GM19023 (cell line): ENCODE measurements around the gene ICAM3.
"Not testable (repeated sequence)": the region's sequence is repeated elsewhere in the genome, so short reads cannot be mapped to it uniquely, and the experiment has no call there.

Experiments used
- ATAC-seq: cut with Tn5 transposase; IDR thresholded peaks from one replicate; pipeline ENCODE4 v1.9.1; 2021; ENCODE audit warnings: mild to moderate bottlenecking, moderate library complexity; ENCODE audit not compliant: unreplicated experiment

The ICAM3 gene, protein sequence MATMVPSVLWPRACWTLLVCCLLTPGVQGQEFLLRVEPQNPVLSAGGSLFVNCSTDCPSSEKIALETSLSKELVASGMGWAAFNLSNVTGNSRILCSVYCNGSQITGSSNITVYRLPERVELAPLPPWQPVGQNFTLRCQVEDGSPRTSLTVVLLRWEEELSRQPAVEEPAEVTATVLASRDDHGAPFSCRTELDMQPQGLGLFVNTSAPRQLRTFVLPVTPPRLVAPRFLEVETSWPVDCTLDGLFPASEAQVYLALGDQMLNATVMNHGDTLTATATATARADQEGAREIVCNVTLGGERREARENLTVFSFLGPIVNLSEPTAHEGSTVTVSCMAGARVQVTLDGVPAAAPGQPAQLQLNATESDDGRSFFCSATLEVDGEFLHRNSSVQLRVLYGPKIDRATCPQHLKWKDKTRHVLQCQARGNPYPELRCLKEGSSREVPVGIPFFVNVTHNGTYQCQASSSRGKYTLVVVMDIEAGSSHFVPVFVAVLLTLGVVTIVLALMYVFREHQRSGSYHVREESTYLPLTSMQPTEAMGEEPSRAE

DNA sequence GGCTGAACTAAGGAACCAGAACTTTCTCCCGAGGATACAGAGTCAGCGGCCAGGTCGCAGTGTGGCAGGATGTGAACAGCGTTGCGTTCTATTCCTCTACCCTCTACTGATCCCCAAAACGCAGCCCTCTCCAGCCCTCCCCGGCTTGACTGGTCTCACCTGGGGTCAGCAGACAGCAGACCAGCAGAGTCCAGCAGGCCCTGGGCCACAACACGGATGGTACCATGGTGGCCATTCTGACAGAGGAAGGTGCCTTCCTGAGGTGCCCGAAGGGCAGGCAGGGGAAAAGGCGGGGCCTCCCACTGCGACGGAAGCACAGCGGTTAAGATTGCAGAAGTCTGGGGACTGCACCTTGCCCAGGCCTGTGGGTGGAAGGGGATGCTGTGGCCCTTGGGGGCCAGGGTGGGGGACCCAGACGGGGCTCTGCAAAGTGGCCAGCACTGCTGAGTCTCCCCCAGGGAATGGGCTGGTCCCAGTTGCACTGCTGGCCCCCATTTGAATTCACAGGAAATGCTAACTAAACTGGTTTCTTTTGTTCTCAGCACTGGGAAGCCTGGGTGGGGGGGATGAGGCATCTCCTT, at the start of gene ICAM3:
Gene ICAM3, minus strand, starts transcription at position 245 of the 581 bp plus-strand sequence. Its CDS starts 10 bp downstream, at position 235.
- no peak for ATAC-seq

DNA sequence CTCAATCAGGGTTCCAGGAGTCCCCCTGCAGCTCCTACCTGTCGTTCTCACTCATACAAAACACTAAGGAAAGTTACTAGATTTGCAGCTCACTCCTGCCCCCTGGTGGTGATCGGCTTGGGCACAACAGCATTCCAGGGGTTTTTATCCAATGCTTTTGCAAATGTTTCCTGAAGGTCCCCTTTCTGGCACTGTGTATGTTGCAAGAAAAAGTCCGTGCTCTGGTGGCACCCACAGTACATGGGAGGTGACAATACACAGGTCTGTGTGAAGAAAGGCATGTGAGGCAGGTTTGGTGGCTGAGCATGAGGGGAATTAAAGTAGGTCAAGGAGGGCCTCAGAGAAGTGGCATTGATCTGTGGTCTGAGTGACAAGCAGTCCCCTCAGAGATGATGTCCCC, 49.5 kb upstream of the ICAM3 start:
- ATAC-seq: no peak

DNA sequence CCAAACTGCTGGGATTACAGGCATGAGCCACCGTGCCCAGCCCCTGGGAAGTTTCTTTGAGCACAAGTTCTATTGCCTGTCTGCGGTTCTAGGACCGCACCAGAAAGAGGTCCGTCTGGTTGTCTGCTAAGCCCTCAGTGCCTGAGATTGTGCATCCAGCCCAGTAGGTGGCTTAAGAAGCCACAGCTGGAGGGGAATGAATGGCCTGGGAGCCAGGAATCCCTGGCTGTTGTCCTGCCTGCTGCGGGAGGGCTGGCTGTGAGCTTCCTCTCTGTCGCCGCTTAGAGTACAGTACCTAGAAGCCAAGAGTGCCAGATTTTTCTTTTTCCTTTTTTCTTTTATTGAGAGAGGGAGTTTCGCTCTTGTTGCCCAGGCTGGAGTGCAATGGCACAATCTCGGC, 45.2 kb upstream of the ICAM3 start:
- ATAC-seq: no peak

DNA sequence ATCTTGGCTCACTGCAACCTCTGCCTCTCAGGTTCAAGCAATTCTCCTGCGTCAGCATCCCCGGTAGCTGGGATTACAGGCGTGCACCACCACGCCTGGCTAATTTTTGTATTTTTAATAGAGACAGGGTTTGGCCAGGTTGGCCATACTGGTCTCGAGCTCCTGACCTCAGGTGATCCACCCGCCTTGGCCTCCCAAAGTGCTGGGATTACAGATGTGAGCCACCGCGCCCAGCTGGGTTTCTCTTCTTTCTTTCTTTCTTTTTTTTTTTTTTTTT, 43.7 kb upstream of the ICAM3 start:
- not testable (repeated sequence) for ATAC-seq

DNA sequence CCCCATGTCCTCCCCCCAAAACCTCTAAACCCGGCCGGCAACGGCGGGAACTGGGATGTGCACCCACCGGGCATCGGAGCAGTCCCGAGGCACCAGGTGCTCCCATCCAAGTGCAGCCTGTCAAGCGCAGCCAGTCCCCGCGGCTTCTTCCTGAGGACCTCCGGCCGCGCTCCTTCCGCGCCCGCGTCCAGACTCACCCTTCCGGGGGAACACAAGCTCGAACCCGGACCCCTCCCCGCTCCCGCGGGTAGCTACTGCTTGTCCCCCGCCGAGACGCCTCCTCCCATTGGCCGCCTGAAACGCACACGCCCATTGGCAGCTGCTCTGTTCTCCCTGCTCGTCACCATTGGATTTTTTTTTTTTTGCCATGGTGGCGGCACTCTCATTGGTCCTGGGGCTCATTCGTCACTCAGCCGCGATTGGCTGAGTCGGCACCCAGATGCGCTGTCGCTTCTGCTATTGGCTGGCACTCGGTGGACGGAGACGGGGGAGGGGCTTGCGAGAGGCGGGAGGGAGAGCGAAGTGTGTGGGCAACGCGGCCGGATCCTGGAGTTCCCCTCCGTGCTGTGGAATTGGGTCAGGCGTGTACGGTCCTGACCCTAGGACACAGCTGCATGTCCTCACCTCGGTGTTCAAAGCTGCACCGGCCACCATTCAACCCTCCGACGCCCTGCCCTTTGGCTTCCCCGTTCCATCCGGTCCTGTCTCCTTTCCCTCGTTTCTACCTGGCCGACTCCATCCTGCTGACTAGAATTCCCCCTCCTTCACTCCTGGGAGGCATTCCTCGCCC, 41.1 kb upstream of the ICAM3 start, which contains the start of gene TYK2:
Gene TYK2, minus strand, starts transcription at position 260 of the 790 bp plus-strand sequence. CDS start 2,166 bp downstream, outside the sequence.
- ATAC-seq: peak; percentile 91

DNA sequence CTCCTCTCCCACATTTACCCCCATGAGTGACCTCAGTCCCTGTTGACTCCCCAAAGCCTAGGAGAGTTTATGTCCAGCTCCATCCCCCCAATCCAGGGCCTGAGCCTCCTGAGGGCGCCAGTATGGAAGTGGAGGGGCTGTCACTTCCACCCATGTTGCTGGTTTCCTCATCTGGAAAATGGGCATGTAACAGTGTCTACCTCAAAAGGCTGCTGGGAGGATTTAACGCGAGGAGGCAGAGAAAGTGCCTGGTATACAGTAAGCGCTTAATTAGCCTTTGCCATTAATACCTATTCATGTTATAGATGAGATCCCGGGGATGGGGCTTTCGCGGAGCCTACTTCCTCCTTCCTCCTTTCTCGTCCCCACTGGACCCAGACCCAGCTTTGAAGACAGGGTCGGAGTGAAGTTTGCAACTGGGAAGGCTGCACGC, 40.5 kb upstream of the ICAM3 start:
- no peak for ATAC-seq

DNA sequence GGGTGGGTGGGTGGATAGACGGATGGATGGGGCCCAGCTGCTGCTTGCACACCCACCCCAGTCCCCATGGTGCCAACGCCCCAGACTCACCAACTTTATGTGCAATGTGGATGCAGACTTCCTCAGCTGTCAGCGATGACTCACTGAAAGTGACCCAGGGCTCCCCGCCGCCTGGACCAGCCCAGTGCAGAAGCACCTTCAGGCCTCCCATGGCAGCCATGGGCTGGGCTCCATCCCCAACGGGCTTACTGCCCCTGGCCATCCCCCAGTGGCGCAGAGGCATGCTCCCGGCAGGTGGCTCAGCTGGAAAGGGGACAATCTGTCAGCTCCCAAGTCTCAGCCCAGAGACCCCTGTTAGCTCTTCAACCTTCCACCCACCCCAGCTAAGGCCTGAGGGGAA, 38.7 kb upstream of the ICAM3 start:
- no peak for ATAC-seq

DNA sequence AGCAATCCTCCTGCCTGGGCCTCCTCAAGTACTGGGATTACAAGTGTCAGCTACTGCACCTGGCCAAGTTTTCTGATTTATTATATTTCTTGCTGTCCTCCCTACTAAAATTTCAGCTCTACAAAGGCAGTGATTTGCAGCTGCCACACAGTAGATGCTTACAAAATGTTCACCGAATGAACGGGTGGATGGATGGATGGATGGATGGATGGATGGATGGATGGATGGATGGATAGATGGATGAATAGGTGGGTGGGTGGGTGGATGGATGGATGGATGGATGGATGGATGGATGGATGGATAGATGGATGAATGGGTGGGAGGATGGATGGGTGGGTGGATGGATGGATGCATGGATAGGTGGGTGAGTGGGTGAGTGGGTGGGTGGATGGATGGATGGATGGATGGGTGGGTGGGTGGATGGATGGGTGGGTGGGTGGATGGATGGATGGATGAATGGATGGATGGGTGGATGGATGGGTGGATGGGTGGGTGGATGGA, 37.8 kb upstream of the ICAM3 start:
- not testable (repeated sequence) for ATAC-seq

DNA sequence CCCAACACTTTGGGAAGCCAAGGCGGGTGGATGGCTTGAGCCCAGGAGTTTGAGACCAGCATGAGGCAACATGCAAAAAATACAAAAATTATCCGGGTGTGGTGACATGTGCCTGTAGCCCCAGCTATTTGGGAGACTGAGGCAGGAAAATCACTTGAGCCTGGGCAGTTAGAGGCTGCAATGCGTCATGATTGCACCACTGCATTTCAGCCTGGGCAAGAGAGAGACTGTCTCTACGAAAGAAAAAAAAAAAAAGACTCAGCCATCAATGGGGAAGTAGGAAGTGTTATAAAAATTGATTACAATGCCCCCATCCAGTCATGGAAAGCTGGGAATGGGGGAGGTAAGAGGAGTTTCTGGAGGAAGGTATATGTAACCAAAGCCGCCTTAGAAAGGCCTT, 35.5 kb upstream of the ICAM3 start:
- ATAC-seq: no peak

DNA sequence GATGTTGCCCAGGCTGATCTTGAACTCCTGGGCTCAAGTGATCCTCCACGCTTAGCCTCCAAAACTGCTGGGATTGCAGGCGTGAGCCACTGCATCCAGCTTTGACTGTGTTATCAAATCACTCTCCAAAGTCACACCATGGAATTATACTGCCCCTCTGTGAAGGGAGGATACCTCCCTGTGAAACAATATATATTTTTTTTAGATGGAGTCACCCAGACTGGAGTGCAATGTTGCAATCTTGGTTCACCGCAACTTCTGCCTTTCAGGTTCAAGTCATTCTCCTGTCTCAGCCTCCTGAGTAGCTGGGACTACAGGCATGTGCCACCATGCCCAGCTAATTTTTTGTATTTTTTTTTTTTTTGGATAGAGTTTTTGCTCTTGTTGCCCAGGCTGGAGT, 33.3 kb upstream of the ICAM3 start:
- no peak for ATAC-seq

DNA sequence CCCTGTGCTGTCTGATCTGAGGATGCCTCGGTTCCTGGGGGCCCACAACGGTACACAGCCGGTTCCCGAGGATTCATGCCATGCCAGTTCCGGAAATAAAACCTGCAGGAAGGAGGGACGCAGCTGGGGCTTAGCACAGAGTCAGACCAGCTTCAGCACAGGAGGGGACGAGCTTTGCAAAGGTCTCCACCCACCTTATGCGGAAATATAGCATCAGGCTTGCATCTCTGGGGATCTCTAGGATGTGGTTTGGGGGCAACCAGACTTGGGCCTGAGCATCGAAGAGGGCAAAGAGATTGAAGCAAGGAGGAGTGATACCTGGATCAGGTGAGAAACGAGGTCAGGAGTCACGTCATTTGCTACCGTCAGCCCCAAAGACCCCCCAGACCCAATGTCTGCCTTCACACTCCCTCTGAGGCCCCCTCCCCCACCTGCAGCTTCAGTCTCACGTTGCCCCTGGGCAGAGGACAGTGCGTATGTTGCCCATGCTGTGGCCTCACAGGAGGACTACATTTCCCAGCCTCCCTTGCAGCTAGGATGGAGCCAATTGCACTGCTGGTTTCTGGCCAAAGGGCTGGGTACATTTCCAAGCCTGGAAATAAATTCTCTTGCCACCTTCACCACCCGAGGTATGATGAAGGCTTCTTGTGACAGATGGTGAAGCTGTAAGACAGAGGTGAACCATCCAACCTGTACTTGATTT, 28.8 kb upstream of the ICAM3 start:
- ATAC-seq: no peak

DNA sequence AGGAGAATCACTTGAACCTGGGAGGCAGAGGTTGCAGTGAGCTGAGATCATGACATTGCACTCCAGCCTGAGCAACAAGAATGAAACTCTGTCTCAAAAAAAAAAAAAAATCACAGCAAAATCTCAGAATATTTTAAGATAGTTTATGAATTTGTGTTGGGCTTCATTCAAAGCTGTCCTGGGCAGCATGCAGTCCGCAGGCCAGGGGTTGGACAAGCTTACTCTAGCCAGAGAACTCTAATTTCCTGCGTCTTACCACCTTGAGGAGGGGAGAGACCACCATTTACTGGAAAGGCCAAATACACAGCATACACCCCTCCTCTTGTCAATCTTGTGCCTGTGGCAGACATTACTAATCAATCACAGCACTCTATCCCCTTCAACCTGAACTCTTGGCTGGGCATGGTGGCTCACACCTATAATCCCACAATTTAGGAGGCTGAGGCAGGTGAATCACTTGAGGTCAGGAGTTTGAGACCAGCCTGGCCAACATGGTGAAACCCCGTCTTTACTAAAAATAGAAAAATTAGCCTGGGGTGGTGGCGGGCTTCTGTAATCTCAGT, 27.6 kb upstream of the ICAM3 start:
- ATAC-seq: not testable (repeated sequence)

DNA sequence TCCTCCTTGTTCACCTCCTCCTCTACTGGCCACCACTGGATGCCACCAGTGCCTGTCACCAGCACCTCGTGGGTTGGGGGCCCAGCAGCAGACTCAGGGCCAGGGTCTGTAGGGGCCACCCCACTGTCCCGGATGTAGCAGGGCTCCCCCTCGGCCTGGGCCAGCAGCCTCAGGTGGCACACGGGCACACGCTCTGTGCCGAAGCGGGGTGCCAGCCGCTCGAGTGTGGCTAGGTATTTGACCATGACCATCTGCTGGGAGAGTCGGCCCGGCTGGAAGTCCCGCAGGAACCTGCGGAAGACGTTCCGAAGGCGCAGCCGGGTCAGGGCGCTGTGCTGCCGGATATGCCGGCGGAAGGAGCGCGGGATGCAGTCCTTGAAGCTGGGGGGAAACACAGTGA, 26.1 kb upstream of the ICAM3 start:
- ATAC-seq: no peak

DNA sequence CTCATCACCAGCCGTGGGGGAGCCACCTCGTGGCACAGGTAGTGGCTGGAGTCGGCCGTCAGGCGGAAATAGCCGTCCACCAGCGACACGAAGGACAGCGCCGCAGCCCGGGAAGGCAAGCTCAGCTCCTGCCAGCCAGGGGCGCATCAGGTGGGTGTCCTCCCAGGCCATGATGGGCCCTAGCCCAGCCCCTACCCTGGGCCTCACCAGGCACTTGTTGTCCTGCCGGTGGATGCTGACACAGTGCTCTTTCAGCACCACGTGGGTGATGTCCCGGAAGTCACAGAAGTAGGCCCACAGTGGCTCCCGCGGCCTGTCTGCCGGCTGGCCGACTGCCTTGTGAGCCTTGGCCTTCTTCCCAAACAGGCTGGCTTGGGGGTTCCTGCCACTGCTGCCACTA, 25.2 kb upstream of the ICAM3 start:
- ATAC-seq: no peak

DNA sequence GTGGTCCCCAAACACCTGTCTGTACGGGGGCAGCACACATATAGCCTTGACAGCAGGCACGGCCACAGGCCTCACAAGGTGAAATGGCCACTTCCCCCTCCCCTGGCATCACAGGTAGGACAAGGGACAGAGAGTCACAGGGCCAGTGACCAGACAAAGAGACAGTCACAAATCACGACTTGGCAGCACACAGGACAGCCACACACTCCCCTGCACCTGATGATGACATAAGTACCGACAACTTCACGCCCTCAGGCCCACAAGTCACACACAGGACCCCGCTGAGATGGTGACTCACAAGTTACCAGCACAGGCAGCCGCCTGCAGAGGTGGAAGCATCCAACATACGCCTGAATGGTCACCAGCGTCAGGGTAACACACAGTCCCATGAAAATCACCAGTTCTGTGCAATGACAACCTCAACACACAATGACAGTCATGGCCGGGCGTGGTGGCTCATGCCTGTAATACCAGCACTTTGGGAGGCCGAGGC, 24.4 kb upstream of the ICAM3 start:
- ATAC-seq: no peak

DNA sequence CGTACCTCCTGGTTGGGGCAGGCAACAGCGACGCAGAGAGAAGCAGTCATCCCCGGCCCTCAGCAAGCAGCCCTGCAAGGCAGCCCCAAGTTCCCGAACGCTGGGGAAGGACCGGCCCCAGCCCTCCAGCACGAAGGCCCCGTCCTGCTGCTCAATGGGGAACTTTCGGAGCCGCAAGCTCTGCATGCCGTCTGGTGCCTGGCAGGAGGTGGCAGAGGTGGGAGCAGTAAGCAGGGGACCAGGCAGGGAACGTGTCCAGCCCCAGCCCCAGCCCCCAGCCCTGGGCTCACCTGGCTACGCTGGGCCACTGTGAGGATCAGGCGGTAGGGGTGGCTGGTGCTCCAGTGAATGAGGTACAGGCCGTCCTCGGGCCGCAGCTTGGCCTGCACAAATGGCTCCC, 22.8 kb upstream of the ICAM3 start:
- ATAC-seq: no peak

DNA sequence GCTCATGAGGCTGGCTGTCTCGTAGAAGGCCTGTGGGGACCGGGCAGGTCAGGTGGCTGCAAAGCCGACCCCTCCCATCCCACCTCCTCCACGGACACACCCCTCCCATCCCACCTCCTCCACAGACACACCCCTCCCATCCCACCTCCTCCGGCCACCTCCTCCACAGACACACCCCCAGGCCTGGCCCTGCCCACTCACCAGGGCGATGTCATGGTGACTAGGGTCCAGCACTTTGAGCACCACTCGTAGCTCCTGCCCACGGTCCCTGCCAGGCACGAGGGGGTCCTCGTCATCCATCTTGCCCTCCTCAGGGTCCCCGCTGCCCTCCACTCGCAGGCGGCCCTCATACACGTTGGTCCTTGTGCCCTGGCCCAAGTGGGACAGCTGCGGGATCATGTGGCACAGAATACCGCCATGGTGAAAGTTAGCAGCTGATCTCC, 22.2 kb upstream of the ICAM3 start:
- ATAC-seq: no peak

DNA sequence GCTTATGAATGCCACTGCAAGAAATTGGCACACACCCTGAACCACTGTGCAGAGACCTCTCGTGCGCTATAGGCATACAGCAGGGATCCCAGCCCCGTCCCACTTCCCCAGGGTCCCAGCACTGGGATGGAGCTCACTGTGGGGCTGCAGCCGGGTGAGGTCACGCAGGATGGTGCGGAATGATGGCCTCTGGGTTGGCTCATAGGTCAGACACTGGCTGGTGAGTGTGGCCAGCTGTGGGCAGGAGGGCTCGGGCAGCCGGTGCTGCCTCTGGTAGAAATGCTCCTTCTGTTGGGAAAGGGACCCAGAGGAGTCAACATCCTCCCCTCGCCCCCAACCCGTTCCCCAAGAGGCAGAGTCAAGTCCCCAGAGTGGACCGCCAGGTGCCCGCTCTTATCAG, 17.0 kb upstream of the ICAM3 start:
- no peak for ATAC-seq

DNA sequence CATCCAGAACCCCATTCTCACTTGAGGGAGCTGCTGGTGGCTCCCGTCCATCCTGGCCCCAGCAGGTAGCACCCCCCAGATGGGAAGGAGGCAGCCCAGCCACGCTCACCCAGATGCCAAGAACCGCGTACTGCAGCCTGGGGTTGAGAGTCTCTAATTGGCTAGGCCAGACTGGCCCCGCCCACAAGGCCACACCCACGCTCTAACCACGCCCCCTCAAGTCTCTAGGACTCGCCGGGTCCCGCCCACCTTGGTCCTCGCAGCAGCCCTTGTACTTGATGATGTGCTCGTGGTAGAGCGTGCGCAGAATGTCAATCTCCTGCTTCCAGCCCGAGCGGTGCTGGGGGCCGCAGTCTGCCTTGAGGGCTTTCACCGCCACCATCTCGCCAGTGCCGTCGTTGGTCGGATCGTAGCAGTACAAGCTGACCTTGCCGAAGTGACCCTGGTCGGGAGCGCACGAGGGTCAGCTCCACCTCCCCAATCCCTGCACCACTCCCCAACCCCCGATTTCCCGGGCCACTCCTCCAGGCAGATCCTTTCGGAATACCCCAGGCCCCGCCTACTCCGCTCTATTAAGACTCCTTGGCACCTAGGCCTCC, 14.5 kb upstream of the ICAM3 start:
- ATAC-seq: no peak
